ENCODE data around the gene MTX3.

DNA sequence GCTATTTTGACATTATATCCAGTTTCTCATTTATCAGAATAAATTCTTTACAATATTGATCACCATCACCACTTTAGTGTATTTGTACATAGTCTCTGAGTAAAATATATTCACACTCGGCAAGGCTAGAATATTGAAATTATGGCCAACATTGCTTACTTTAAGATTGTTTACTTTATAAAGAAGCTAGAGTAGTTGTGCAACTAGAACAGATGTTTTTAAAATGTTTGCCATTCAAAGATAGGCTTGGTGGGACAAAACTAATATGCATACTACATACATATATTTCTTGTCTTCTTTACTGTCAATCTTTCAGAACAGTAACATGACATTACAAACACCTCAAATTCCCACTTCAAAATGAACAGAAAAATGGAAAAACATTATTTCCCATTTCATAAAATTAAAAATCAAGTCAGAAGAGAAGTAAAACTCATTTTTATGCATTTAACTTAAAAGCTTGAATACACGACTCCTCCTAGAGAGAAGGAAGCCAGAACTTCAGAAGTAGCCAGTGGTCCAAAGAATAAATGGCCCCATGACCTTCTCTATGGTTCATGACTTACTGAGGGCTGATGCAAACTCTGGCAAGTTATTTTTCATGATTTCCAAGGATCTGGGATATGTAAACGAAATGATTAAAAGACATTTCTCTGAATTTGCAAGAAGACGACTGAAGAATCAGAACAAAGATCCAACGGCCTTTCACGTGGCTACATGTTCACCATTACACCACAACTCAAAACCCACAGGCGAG is 14.1 kb downstream of the MTX3 start:
- no peak for TF ChIP-seq CEBPB (IDR thresholded peaks at IDR 0.05)
- no peak for TF ChIP-seq FOXM1 (IDR thresholded peaks at IDR 0.05; ENCODE audit: borderline replicate concordance, low read depth)
- TF ChIP-seq, protein P1, sequence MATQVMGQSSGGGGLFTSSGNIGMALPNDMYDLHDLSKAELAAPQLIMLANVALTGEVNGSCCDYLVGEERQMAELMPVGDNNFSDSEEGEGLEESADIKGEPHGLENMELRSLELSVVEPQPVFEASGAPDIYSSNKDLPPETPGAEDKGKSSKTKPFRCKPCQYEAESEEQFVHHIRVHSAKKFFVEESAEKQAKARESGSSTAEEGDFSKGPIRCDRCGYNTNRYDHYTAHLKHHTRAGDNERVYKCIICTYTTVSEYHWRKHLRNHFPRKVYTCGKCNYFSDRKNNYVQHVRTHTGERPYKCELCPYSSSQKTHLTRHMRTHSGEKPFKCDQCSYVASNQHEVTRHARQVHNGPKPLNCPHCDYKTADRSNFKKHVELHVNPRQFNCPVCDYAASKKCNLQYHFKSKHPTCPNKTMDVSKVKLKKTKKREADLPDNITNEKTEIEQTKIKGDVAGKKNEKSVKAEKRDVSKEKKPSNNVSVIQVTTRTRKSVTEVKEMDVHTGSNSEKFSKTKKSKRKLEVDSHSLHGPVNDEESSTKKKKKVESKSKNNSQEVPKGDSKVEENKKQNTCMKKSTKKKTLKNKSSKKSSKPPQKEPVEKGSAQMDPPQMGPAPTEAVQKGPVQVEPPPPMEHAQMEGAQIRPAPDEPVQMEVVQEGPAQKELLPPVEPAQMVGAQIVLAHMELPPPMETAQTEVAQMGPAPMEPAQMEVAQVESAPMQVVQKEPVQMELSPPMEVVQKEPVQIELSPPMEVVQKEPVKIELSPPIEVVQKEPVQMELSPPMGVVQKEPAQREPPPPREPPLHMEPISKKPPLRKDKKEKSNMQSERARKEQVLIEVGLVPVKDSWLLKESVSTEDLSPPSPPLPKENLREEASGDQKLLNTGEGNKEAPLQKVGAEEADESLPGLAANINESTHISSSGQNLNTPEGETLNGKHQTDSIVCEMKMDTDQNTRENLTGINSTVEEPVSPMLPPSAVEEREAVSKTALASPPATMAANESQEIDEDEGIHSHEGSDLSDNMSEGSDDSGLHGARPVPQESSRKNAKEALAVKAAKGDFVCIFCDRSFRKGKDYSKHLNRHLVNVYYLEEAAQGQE (IDR thresholded peaks at IDR 0.05; ENCODE audit: low read depth), result no peak
- no peak for TF ChIP-seq NFIC (IDR thresholded peaks at IDR 0.05)
- TF ChIP-seq CREB1 (IDR thresholded peaks at IDR 0.05; ENCODE audit: low read depth), result no peak
- no peak for TF ChIP-seq RAD21 (IDR thresholded peaks at IDR 0.05; ENCODE audit: low read depth)
- no peak for TF ChIP-seq YY1 (IDR thresholded peaks at IDR 0.05; ENCODE audit: low read depth)
- TF ChIP-seq EP300 (IDR thresholded peaks at IDR 0.05; ENCODE audit: borderline replicate concordance), result no peak
- TF ChIP-seq, protein P2, sequence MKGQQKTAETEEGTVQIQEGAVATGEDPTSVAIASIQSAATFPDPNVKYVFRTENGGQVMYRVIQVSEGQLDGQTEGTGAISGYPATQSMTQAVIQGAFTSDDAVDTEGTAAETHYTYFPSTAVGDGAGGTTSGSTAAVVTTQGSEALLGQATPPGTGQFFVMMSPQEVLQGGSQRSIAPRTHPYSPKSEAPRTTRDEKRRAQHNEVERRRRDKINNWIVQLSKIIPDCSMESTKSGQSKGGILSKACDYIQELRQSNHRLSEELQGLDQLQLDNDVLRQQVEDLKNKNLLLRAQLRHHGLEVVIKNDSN (IDR thresholded peaks at IDR 0.05), result no peak
- no peak for TF ChIP-seq ZBTB7A (IDR thresholded peaks at IDR 0.05; ENCODE audit: low read depth)
- no peak for TF ChIP-seq EGR1 (IDR thresholded peaks at IDR 0.05)
- TF ChIP-seq, protein P3, sequence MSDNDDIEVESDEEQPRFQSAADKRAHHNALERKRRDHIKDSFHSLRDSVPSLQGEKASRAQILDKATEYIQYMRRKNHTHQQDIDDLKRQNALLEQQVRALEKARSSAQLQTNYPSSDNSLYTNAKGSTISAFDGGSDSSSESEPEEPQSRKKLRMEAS (IDR thresholded peaks at IDR 0.05), result no peak
- TF ChIP-seq TCF12 (IDR thresholded peaks at IDR 0.05; ENCODE audit: low read depth), result no peak

Measured in Ishikawa (cell line).